ENCODE measurements around the gene ADH7.
"Not testable (repeated sequence)": the region's sequence is repeated elsewhere in the genome, so short reads cannot be mapped to it uniquely, and the experiment has no call there.

ADH7 gene

GRCh38 chr4:99379571-99379970, 55.6 kb downstream of the ADH7 start:
- DNase-seq (ENCODE audit: low read depth in 2 of 2), result no peak

- DNase-seq (ENCODE audit: low read depth in 2 of 2), result no peak
These were observed 56.3 kb downstream of the ADH7 start for GRCh38 chr4:99378876-99379275.

- DNase-seq (ENCODE audit: low read depth in 2 of 2), result not testable (repeated sequence)
These were observed 57.8 kb downstream of the ADH7 start for GRCh38 chr4:99377341-99377740.

DNA sequence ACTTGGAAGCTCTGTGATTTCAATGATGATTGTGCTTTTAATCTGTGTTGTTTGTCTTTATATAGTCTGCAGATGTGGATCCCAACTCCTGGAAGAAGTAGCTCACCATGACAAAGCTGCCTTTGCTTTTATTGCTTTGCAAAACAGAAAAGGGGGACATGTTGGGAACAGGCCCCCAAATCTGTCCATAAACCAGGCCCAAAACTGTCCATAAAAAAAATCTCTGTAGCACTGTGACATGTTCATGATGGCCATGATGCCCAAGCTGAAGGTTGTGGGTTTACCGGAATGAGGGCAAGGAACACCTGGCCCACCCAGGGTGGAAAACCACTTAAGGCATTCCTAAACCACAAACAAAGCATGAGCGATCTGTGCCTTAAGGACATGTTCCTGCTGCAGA, 62.7 kb downstream of the ADH7 start:
- DNase-seq (ENCODE audit: low read depth in 2 of 2), result not testable (repeated sequence)

GRCh38 chr4:99367817-99368216, 67.3 kb downstream of the ADH7 start:
- not testable (repeated sequence) for DNase-seq (ENCODE audit: low read depth in 2 of 2)

- DNase-seq (ENCODE audit: low read depth in 2 of 2), result no peak
These were observed 68.7 kb downstream of the ADH7 start for GRCh38 chr4:99366491-99366890.

GRCh38 chr4:99362768-99363167, 72.4 kb downstream of the ADH7 start:
- DNase-seq (ENCODE audit: low read depth in 2 of 2), result no peak
